Measurements from ENCODE around the gene MAML3. TPM values are rescaled to one million over a fixed set of nuclear protein-coding genes. Genes with fewer than 3 reads are reported as not detected.

The MAML3 gene
- total RNA-seq, 1 donor from 2014 or later = 21.8 TPM

DNA sequence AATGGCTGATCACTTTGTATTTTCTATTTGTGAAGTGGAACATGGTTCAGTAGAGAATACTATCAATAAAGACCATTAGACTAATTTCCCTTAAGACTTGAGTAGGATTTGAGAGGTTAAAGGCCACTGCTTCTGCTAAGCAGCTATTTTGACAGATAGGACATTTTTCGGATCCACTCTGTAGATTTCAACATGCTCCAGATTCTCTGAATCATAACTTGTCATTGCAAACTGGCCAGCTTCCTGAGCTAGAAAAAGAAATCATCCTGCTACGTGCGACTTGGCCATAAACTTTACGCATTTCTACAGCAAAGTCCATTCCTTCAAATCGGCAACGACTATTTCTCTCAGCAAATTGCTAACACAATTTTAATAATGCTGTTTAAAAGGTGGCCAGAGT lies 433.2 kb downstream of the MAML3 start:
- DNase-seq (ENCODE audit: extremely low spot score, unreplicated experiment) = no peak
- H3K9me3 Mint-ChIP-seq = no peaks in the 10 kb centered on the region
- H3K27ac Mint-ChIP-seq = no peak overlapping the region
- TF ChIP-seq, protein P1, sequence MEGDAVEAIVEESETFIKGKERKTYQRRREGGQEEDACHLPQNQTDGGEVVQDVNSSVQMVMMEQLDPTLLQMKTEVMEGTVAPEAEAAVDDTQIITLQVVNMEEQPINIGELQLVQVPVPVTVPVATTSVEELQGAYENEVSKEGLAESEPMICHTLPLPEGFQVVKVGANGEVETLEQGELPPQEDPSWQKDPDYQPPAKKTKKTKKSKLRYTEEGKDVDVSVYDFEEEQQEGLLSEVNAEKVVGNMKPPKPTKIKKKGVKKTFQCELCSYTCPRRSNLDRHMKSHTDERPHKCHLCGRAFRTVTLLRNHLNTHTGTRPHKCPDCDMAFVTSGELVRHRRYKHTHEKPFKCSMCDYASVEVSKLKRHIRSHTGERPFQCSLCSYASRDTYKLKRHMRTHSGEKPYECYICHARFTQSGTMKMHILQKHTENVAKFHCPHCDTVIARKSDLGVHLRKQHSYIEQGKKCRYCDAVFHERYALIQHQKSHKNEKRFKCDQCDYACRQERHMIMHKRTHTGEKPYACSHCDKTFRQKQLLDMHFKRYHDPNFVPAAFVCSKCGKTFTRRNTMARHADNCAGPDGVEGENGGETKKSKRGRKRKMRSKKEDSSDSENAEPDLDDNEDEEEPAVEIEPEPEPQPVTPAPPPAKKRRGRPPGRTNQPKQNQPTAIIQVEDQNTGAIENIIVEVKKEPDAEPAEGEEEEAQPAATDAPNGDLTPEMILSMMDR (conservative IDR thresholded peaks at IDR 0.05) = no peak
- no peaks in the 10 kb centered on the region for H3K27me3 Mint-ChIP-seq
- H3K4me1 Mint-ChIP-seq (ENCODE audit: unreplicated experiment) = no peaks in the 10 kb centered on the region
- peaks cover 28% of the 10 kb centered on the region for H3K36me3 Mint-ChIP-seq
- no peak overlapping the region for H3K4me3 Mint-ChIP-seq

DNA sequence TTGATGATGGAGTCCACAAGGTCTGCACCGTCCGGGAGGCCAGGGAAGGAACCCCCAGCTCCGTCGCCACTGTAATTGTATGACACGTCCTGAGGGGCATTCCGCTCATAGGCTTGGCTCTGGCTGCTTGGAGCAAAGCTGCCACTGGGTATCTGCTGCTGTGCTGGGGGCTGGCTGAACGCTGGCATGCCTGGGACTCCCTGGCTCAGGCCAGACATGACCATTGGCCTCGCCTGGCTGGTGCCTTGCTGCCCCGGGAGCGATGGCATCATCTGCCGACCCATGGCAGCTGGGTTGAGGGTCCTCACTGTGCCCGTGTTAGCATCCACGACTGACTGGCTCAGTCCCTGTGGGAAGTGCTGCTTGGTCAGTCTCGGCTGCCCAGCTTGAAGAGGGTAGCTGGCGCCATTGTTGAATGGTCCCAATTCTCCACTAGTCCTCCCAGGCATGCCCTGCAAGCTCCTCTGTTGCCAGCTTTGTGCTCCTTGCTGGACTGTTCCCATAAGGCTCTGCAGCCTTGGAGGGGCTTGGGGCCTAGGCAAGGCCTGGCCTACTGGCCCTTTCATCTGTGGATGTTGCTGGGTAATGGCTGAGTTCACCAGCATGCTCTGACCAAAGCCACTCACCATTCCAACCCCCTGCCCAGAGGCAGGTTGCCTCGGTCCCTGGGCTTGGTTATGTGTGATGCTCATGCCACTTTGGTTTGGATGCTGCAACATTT lies 434.4 kb downstream of the MAML3 start:
- H3K4me1 Mint-ChIP-seq (ENCODE audit: unreplicated experiment) = peaks cover 2% of the 10 kb centered on the region
- H3K9me3 Mint-ChIP-seq = no peaks in the 10 kb centered on the region
- peaks cover 23% of the 10 kb centered on the region for H3K36me3 Mint-ChIP-seq
- H3K27me3 Mint-ChIP-seq = no peaks in the 10 kb centered on the region
- no peak overlapping the region for H3K4me3 Mint-ChIP-seq
- no peak for DNase-seq (ENCODE audit: extremely low spot score, unreplicated experiment)
- no peak overlapping the region for H3K27ac Mint-ChIP-seq
- TF ChIP-seq, protein P1 (conservative IDR thresholded peaks at IDR 0.05) = no peak

DNA sequence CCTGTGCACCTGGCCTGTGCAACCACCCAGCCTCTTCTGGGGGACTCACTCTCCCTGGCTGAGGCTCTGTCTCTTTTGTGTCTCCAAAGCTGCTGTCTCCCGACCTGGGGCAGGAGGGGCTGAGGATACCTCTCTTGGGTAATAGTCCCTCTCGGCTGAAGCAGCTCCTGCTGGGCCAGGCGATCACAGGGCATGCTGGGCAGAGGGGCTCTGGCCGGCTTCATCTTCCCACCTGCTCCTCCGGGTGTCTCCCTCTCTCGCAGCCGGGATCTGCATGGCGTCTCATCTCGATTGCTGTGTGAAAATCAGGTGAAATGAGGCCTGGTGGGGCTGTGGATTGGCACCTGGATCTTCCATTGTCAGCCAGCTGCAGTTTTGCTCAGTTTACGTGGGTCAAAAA lies 435.2 kb downstream of the MAML3 start:
- H3K36me3 Mint-ChIP-seq = peaks cover 23% of the 10 kb centered on the region
- H3K27me3 Mint-ChIP-seq = no peaks in the 10 kb centered on the region
- no peak for DNase-seq (ENCODE audit: extremely low spot score, unreplicated experiment)
- peaks cover 6% of the 10 kb centered on the region for H3K4me1 Mint-ChIP-seq (ENCODE audit: unreplicated experiment)
- no peak overlapping the region for H3K27ac Mint-ChIP-seq
- TF ChIP-seq, protein P1 (conservative IDR thresholded peaks at IDR 0.05) = no peak
- H3K4me3 Mint-ChIP-seq = no peak overlapping the region
- no peaks in the 10 kb centered on the region for H3K9me3 Mint-ChIP-seq

DNA sequence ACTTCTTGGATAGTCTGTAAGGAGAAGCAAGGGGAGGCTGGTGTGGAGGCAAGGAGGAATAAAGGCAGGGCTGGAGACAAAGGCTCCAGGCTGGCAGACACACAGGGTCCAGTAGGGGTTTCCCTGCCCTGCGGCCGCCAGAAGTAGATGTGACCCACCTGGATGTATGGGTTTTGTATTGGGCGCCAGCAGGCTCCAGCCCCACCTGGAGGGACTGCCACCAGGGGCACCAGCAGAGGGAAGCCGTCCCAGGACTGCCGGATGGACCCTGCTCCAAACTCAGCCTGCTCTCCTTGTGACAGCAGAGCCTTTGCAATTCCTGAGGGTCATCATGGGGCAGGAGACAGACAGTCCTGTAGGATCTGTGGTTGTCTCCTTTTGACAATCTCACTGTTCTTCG lies 435.6 kb downstream of the MAML3 start:
- no peak for DNase-seq (ENCODE audit: extremely low spot score, unreplicated experiment)
- Mint-ChIP-seq H3K36me3 (peaks cover 23% of the 10 kb centered on the region), H3K4me1 (ENCODE audit: unreplicated experiment) (peaks cover 6% of the 10 kb centered on the region), H3K27ac (no peak overlapping the region), H3K27me3 (no peaks in the 10 kb centered on the region), H3K4me3 (no peak overlapping the region), H3K9me3 (no peaks in the 10 kb centered on the region)
- TF ChIP-seq, protein P1 (conservative IDR thresholded peaks at IDR 0.05) = no peak

DNA sequence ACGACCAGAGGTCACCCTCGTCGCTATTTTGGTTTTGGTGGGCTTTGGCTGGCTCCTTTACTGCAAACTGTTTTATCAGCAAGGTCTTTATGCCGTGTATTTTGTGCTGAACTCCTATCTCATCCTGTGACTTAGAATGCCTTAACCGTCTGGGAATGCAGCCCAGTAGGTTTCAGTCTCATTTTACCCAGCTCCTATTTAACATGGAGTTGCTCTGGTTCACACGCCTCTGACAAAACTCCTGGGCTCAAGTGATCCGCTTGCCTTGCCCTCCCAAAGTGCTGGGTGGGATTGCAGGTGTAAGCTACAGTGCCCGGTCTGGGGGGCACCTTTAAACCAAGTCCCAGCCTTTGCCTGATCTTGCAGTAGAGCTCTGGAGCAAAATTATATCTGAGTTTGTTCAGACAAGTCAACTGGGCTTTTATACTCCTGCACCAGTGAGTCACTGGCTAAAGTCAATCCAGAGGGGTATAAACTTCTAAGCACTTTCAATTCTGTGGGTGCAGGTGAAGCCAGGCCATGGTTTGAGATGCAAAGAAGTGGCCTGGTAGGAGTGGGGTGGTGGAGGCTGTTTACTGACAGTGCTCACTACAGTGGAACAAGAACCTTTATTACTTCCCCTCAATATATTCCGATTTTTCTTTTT lies 438.1 kb downstream of the MAML3 start:
- H3K27ac Mint-ChIP-seq = peak overlapping the region; percentile 46
- H3K9me3 Mint-ChIP-seq = no peaks in the 10 kb centered on the region
- TF ChIP-seq, protein P1 (conservative IDR thresholded peaks at IDR 0.05) = no peak
- H3K36me3 Mint-ChIP-seq = peaks cover 26% of the 10 kb centered on the region
- peaks cover 6% of the 10 kb centered on the region for H3K4me1 Mint-ChIP-seq (ENCODE audit: unreplicated experiment)
- no peak for DNase-seq (ENCODE audit: extremely low spot score, unreplicated experiment)
- H3K27me3 Mint-ChIP-seq = no peaks in the 10 kb centered on the region
- H3K4me3 Mint-ChIP-seq = no peak overlapping the region
